Nephron progenitor cell (in vitro differentiated cells): ENCODE measurements around the gene ZNF211.

Experiments used
- DNase-seq: peaks from one replicate; pipeline ENCODE4 v3.0.0; 2021
- H3K27ac Mint-ChIP-seq: 2 replicates; pipeline ENCODE4 v1.8.0; 2021; ENCODE audit warnings: mild to moderate bottlenecking, moderate library complexity, mixed read lengths
- H3K27me3 Mint-ChIP-seq: 2 replicates; pipeline ENCODE4 v1.8.0; 2021; ENCODE audit warnings: mild to moderate bottlenecking, low read depth, mixed read lengths; ENCODE audit not compliant: poor library complexity
- H3K36me3 Mint-ChIP-seq: 2 replicates; pipeline ENCODE4 v1.8.0; 2021; ENCODE audit warnings: low read depth, mixed read lengths
- H3K4me1 Mint-ChIP-seq: 2 replicates; pipeline ENCODE4 v1.8.0; 2021; ENCODE audit warnings: mixed read lengths
- H3K4me3 Mint-ChIP-seq: 2 replicates; pipeline ENCODE4 v1.8.0; 2021; ENCODE audit warnings: mild to moderate bottlenecking, moderate library complexity, mixed read lengths
- H3K9me3 Mint-ChIP-seq: 2 replicates; pipeline ENCODE4 v1.8.0; 2021; ENCODE audit warnings: mild to moderate bottlenecking, moderate library complexity, mixed read lengths
- CTCF ChIP-seq: fragments of 200-600 bp; sonication (generic); IDR thresholded peaks from 2 replicates; pipeline ENCODE4 v1.5.0; 2021; ENCODE audit warnings: antibody characterized with exemption

ZNF211 gene

GRCh38 chr19:57648331-57649003, 15.5 kb downstream of the ZNF211 start:
- Mint-ChIP-seq H3K27ac (no peak overlapping the region), H3K36me3 (peaks cover 16% of the 10 kb centered on the region), H3K4me3 (no peak overlapping the region), H3K27me3 (peaks cover 29% of the 10 kb centered on the region), H3K9me3 (peaks cover 38% of the 10 kb centered on the region), H3K4me1 (no peaks in the 10 kb centered on the region)
- TF ChIP-seq CTCF, result no peak
- no peak for DNase-seq

GRCh38 chr19:57651654-57651996, 18.7 kb downstream of the ZNF211 start:
- DNase-seq, result no peak
- Mint-ChIP-seq H3K27me3 (peaks cover 45% of the 10 kb centered on the region), H3K9me3 (peaks cover 36% of the 10 kb centered on the region), H3K36me3 (no peaks in the 10 kb centered on the region), H3K4me3 (no peak overlapping the region), H3K27ac (peak overlapping the region; percentile 88), H3K4me1 (no peaks in the 10 kb centered on the region)
- no peak for TF ChIP-seq CTCF

GRCh38 chr19:57653689-57654088, 20.7 kb downstream of the ZNF211 start:
- H3K36me3 Mint-ChIP-seq, result no peaks in the 10 kb centered on the region
- TF ChIP-seq CTCF, result no peak

GRCh38 chr19:57655443-57655842, 22.5 kb downstream of the ZNF211 start:
- H3K27me3 Mint-ChIP-seq, result peaks cover 64% of the 10 kb centered on the region
- H3K4me1 Mint-ChIP-seq, result no peaks in the 10 kb centered on the region
- no peak for DNase-seq
- H3K9me3 Mint-ChIP-seq, result peaks cover 36% of the 10 kb centered on the region
- TF ChIP-seq CTCF, result no peak
- no peak overlapping the region for H3K4me3 Mint-ChIP-seq
- H3K27ac Mint-ChIP-seq, result no peak overlapping the region
- no peaks in the 10 kb centered on the region for H3K36me3 Mint-ChIP-seq

More at GRCh38 chr19:57653689-57654088, 20.7 kb downstream of the ZNF211 start:
- H3K4me3 Mint-ChIP-seq, result no peak overlapping the region
- H3K27ac Mint-ChIP-seq, result no peak overlapping the region
- H3K9me3 Mint-ChIP-seq, result peaks cover 36% of the 10 kb centered on the region
- no peaks in the 10 kb centered on the region for H3K4me1 Mint-ChIP-seq
- H3K27me3 Mint-ChIP-seq, result peaks cover 55% of the 10 kb centered on the region
- DNase-seq, result no peak

GRCh38 chr19:57656346-57656745, 23.4 kb downstream of the ZNF211 start:
- no peak for DNase-seq
- Mint-ChIP-seq H3K36me3 (no peaks in the 10 kb centered on the region), H3K4me1 (no peaks in the 10 kb centered on the region), H3K9me3 (peaks cover 34% of the 10 kb centered on the region), H3K27ac (no peak overlapping the region), H3K4me3 (no peak overlapping the region), H3K27me3 (peaks cover 71% of the 10 kb centered on the region)
- TF ChIP-seq CTCF, result no peak
